Central memory CD4-positive, alpha-beta T cell (primary cell): ENCODE measurements around the gene ARHGEF35.
A peak's percentile ranks its signal among the peaks of the same experiment; 100 is the strongest.
"Not testable (repeated sequence)": the region's sequence is repeated elsewhere in the genome, so short reads cannot be mapped to it uniquely, and the experiment has no call there.

ENCODE experiments used
- DNase-seq: peaks from one replicate; pipeline ENCODE4 v3.0.0; 2022
- total RNA-seq, 3 experiments: gene quantifications; one replicate each; lab custom pipeline; 2026; lab: John Stamatoyannopoulos, UW

Gene ARHGEF35
- 0 to 0.78 (median 0.76) reads per million in 3 experiments for total RNA-seq

DNA sequence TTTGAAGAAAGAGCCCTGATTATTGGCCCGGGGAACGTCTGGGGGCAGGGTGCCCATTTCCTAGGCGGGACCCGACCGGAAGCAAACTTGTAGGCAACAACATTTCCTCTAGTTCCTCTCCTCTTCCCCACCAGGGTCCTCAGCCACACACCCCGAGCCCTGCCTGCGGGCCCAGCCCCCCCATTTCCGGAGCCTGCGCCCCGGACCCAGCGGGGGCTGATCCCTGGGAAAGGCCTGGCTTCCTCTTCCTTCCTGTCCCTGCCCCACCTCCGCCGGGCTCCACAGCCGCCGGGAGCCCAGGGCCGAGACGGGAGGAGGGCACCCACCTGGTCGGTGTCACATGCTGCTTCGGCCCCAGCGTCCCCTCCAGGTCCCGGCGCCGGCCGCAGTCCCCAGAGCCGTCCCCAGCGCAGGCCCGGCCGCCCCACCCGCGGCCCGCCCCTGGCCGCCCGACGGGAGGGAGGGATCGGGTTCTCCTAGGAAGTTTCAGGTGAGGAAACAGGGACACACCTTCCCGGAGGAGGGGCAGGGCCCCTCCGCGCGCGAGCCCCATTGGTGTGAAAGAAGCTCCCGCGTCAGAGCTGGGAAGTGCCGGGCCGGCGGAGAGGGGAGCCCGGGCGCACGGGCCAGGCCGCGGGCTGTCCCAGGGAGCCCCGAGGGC, at the start of gene ARHGEF35:
TSS of gene ARHGEF35 (minus strand) at position 622 of the 661 bp plus-strand sequence. CDS start 7,450 bp downstream, outside the sequence.
- peak; percentile 11 for DNase-seq

DNA sequence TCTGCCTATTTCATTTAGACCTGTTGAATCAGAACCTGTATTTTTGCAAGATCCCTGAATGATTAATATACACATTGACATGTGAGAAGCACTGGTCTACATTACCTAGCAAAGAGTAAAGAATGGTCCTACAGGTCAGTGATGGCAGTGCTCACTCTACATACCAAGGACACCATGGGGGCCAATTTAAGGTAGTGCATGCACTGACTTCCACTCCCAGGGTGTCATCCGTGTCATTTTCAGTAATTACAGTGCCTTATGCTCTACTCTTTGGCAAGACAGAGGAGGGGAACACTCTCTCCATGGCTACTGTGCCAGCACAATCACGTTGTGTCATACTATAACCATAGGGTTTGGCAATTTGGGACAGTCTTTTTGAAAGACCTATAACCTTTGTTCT, 49.7 kb upstream of the ARHGEF35 start:
- not testable (repeated sequence) for DNase-seq

DNA sequence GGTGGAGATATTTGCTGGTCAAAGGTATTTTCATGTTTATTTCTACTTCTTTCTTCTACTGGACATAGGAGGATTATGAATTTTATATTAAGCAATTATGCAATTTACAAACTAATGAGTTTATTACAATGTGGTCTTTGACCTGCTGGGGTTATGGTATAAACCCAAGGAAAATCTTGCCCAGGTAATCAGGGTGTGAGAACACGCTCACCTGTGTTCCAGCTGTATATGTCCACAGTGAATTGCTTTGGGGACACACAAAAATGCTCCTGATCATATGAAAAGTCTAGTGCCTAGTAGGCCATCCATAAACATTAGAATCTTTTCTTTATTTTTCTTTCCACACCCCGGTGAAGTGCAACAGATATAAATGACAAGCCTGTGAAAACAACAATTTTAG, 43.7 kb upstream of the ARHGEF35 start, which contains the start of gene OR2A42:
TSS of gene OR2A42 (minus strand) at position 241 of the 400 bp plus-strand sequence. CDS start 6,762 bp downstream, outside the sequence.
- not testable (repeated sequence) for DNase-seq

DNA sequence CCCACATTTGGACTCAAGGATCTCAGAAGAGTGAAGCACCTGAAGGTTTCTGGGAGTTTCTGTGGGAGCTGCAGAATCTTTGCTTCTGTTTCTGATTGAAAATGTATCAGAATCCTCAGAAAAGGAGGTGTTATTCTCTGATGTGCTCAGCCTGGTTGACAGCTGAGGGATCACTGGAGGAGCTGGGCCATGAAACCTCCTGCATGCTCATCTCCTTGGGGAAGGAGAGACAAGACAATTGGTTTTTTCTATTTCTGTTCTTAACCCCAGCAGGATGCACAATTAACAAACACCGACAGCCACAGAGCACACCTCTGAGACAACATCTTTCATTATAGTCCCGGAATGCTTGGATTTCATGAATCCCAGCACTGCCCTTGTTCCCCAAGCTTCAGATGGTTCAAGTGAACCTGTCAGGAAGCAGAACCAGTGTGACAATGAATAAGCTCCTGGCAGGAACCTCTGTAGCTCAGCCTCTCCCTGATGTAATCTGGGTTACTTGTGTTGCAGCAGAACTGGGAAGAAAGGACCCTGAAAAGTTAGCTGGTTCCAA, 43.0 kb upstream of the ARHGEF35 start:
- not testable (repeated sequence) for DNase-seq

DNA sequence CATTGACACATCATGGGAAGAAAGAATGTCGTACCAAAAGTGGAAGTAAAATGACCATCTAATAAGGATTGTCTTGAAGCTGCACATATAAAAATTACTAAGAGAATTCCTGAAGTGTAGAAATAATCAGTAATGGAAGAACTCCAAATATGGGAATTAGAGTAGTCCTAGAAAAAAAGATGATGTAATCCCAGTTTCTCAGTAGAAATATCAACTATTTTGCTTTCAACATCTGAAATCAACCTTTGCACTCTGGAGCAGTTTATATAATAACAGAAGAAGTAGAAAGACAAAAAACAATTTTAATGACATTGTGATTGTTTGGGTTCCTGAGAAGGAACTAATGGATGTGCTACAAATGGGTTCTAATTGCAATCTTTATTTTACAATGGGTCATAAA, 37.4 kb upstream of the ARHGEF35 start:
- DNase-seq: not testable (repeated sequence)

DNA sequence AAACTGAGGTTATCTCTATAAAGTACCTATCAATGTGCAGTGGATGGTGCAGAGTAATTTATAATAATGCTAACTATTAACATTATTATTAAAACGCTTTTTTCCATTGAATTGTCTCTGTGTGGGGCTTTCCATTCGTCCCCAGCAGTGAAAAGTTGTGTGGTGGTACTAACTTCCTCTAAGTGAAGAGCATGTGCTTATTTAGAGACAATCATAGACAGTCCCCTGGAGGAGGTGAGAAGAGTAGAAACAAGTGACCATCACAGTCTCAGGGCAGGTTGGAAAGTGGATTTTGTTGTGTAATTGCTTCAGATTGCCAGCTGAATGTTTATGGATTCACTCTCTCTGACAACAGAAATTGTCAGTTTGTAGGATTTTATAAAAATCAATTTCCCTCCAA, 35.4 kb upstream of the ARHGEF35 start:
- DNase-seq: not testable (repeated sequence)

DNA sequence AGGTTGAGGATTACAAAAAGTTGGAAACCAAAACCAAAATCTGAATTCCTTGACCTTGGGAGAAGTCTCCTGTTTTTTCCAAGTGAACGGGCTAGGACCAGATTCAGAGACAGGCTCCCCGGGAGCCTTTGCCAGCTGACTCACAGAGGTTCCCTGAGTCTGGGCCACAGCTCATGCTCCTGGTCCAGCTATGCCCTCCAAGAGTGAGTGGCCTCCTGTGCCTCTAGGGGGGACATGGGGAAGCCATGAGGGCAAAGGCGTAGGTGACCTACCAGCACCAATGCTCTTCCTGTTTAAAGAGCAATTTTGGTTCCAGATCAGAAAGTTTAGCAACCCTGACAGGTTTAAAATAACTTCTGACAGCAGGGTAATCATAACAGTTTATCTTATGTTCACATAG, 33.2 kb upstream of the ARHGEF35 start:
- not testable (repeated sequence) for DNase-seq

DNA sequence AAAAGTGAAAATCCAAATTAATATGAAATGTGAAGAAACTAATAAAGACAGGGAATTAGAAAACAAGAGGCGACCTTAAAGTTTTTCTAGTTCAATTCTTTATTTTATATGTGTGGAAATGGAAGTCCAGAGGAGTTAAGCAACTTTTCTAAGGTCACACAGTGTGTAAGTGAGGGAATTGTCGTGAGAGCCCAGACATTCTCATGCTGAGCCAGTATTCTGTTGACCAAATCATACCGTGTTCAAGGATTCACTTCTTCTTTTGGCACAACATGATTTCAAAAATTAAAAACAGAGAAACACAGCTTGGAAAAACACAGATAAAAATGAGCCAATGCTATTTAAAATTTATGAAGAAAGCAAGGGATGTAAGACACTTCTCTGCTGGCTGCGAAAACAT, 31.2 kb upstream of the ARHGEF35 start:
- DNase-seq: not testable (repeated sequence)

DNA sequence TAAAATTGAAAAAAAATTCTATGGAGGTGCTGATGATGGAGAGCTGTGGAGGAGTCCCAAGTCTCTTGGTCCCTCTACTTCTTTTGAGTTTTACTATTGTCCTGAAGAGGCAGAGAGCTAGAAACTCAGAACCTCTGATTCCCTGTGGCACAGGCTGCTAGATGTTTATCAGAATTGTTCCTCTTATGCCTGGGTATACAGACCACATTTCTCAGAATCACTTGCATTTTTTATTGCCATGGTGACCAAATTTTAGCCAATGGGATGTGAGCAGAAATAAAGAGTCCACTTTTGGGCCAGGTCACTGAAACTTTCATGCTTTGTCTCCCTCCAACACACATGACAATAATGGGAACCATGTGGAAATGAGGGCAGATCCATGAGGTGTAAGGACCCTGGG, 28.0 kb upstream of the ARHGEF35 start:
- not testable (repeated sequence) for DNase-seq

DNA sequence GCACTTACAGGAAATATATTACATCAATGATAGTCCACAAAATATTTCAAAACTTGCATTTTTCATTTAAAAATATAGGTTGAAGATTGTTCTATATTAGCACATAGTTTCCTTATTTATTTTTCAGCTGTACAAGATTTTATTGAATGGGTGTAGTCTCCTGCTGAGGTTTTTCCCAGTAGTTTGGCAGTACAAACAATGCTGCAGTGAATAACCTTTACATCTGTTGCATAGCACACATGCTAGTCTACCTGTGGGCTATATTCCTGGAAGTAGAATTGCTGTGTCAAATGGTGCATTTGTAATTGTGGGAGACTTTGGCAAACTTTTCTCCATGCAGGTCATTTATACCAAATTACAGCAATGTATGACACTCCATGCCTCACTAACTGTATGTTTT, 24.9 kb upstream of the ARHGEF35 start:
- DNase-seq: not testable (repeated sequence)

DNA sequence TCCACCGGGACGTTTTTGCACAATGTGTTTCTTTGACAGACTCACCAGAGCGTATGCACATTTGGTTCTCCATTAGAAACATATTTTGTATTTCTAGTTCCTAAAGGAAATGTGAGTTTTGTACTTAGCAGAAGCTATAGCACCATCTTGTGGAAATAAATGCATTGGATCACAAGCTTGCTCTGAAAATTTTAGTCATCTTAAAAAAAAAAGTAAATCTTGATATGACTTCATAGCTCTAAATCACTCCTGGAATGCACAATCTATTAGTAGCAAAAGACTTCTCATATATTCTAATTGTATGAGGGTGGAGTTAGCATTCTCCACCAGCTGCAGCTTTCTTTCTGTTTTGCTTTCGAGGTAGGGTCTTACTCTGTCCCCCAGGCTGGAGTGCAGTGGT, 23.5 kb upstream of the ARHGEF35 start:
- DNase-seq: not testable (repeated sequence)

DNA sequence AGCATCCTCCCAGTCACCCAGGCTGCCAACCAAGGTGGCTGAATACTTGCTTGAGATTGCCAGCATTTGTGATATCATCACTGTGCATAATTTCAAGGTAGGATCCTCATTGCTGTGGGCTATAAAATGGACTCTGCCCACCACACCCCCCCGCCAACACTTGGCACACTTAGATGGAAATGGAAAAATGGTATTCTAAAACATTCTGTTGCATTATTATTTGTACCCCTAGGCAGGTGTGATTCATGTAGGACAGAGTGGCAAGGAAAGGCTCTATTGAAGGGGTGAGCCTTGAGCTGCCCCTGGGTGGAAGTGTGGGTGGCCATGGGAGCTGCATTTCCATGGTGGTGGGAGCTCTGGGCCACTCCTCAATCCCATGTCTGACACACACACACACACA, 22.9 kb upstream of the ARHGEF35 start:
- not testable (repeated sequence) for DNase-seq

DNA sequence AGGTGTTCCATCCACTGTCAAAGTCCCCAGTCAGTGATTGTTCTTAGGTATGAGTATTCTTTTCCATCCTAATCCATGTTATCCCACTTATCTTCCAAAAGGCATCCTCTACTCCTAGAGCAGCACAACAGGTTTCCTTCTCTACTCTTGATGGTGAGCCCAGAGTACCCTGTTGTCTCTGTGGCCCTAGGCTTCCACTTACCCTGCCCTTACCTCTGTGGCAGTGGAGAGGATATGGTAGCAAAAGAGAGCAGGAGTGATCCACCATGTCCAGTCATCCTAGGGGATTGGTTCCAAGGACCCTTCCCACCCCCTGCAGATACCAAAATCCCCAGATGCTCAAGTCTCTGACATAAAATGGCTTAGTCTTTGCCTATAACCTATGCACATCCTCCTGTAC, 21.6 kb upstream of the ARHGEF35 start:
- DNase-seq: not testable (repeated sequence)

DNA sequence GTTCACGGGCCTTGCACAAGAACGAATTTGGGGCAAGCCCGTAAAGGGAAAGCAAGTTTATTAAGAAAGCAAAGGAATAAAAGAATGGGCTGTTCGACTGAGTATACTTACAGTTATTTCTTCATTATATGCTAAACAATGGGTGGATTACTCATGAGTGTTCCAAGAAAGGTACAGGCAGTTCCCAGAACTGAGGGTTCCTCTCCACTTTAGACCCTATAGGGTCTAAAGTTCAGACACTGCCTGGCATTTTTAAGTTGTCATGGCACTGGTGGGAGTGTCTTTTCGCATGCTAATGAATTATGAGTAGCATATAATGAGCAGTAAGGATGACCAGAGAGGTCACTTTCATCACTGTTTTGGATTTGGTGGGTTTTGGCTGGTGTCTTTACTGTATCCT, 9.7 kb upstream of the ARHGEF35 start:
- not testable (repeated sequence) for DNase-seq

DNA sequence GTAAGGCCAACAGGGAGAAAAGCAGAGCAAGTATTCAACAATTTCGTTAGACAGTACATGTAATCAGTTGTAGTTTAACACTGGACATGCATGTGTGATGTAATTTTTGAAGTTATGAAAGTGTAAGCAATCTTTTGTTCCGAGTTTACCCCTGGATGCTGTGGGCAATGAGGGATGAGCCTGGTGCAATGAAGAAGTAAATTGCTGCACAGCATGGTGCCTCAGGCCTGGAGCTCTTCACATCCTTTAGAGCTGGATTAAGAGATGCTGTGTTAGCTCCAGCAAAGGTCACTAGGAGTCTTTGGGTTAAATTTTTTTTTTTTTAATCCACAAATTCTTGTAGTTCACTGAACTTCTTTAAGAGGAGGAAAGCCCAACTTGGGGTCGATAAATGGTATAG, 7.5 kb upstream of the ARHGEF35 start:
- not testable (repeated sequence) for DNase-seq

DNA sequence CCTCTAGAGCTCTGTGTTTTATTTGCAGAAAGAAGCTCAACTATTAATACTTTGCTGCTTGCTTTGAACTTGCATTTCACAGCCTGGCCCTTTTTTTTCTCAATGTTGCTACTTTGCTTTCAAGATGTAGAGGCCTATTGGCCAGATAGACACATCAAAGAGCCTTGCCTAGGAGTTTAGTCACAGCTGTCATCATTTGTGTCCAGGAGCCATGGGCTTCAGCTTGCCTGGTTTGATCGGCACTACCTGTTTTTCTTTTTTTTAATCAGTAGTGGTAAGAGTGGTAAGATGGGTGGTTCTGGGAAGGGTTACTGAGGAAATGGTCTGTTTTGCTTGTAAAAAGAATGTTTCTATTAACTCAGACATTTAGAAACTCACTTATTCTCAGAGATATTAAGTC, 6.3 kb upstream of the ARHGEF35 start:
- not testable (repeated sequence) for DNase-seq

DNA sequence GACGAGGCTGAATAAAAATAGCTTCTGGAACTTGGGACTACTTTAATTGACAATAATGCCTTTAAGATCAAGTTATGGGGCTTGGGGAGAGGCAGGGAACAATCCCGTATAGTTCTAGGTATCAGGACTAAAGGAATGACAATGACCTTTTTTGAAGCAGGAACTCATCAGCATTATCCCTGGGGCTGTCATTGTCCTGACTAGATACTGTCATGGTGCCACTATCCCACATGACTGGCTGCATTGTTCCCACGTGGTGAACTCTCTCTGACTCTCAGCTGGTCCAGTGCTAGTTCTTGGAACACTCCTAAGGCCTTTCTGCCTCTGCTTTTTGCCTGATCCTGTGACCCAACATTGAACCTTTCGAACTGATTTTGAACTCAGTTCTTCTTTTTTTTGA, 3.3 kb upstream of the ARHGEF35 start:
- DNase-seq: not testable (repeated sequence)

DNA sequence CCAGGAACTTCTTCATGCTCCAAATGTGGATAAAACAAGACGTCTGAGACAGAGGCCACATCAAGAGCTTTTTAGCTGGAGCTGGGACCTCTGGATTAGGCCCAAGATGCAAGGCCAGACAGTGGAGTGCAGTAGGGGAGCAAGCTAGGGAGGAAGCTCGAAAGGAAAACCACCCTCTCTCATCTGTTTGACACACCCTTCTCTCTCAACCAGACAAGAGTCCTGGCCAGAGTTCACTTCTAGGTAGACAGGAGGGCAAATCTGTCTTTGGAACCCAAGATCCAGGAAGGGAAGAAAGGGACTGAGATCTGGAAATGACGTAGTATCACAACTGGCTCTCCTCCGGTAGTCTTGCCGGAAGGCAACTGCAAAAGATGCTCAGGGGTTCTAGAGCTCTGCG, 1.2 kb downstream of the ARHGEF35 start:
- not testable (repeated sequence) for DNase-seq

DNA sequence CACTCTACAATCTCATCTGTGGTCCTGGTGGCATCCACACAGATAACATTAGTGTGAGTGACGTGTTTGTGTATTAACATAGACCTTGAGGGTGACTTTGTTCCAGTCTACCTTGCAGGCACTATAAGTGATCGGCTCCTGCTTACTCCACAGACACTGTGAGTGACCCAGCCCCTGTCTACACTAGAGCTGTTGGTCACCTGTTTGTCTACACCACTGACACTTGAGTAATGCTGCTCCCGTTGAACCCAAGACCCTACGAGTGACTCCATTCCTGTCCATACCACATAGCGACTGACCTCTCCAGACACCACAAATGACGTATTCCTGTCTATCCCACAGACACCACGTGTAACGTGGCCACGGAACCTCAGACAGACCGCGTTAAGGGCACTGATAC, 1.9 kb downstream of the ARHGEF35 start:
- not testable (repeated sequence) for DNase-seq

DNA sequence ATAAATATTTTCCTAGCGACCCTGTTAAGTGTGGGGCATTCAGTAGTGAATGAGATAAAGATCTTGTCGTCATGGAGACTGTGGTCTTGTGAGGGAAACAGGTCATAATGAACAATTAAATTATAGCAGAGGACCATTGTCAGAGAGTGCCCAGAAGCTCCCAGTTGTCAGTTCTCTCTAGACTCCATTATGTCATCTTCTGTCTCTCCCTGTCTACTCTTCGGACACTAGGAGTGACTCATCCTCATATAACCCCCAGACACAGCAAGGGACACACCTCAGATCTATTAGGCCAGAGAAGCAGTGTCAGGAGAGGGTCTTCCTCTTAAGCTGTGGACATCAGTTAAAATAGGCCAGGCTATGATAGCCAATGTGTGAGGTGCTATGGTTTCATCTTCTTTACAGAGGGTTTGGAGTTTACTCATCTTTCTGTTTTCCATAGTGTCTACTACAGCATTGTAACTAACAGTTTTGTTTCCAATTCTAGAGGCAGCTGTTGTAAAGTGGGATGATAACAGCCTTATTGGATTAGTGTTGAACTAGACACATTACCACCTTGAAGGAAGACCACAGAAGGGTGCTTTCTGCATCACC, 7.0 kb downstream of the ARHGEF35 start:
- not testable (repeated sequence) for DNase-seq

DNA sequence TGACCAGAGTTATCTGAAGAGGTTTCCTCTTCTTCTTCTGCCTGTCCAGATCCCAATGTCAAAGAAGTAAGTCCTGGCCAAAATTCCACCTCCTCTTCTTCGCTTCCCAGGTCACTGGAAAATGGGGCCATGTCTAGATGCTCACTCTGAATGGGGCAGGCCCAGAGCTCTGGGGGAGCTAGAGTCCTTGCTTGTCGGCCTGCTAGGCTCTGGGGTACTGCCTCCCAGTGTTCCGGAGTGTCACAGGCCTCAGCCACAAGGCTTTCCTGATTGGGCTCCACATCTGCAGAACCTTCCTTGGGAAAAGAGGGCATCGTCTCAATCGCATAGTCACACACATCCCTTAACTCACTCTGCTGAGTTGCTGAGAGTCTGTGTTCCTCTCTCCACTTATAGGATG, 7.8 kb downstream of the ARHGEF35 start:
- DNase-seq: not testable (repeated sequence)

DNA sequence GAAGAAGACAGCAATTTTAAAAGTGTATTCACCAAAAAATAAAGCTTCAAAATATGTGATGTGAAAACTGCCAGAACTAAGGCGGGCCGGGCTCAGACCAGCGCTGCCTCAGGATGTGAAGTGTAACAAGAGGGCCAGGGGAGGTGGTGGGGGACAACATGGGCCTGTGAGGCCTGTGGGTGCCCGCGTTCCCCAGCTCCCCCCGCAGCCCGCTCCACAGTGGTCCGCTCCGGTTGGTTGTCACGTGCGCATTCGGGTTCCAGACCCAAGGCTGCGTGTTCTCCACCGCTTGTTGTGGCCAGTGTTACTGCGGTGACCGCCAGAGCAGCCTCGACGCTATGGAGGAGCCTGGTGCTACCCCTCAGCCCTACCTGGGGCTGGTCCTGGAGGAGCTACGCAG, 12.5 kb downstream of the ARHGEF35 start, which contains the start of gene CTAGE4:
TSS of gene CTAGE4 (plus strand) at position 301 of the 400 bp plus-strand sequence. CDS start at position 339, 38 bp downstream.
- not testable (repeated sequence) for DNase-seq

DNA sequence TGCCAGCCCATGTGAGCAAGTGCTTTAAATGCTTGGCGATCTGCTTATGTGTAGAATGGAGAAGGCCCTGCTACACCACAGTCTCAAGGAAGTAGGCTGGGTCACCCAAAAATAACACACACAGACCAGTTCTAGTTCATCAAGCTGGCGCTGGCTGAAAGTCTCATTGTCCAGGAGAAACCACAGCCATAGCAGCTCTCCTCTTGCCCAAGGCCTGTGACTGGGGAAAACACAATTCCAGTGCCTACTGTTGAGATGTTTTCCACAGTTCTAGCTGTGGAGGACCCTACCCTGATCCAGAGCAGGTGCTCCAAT, 16.5 kb downstream of the ARHGEF35 start:
- DNase-seq: not testable (repeated sequence)
